ENCODE data around the gene ABHD2. TPM values are rescaled to one million over a fixed set of nuclear protein-coding genes. Genes with fewer than 3 reads are reported as not detected.

The ABHD2 gene
- total RNA-seq, 5 donors from 2014 or later (not counting 1 experiment from before 2014, with no cell fraction given), result 52.5 to 70.8 (median 58.5) TPM

- Mint-ChIP-seq H3K27me3 (no peaks in the 10 kb centered on the region), H3K36me3 (peaks cover 22% of the 10 kb centered on the region), H3K27ac (no peak overlapping the region), H3K4me3 (no peak overlapping the region), H3K4me1 (peaks cover 48 to 53% (median 53%) of the 10 kb centered on the region in 3 donors), H3K9me3 (no peaks in the 10 kb centered on the region)
- no peak for DNase-seq
- ChIA-PET POLR2A (interaction anchor here in 1 of 2 donors (0.6 kb wide), 1 partner anchor 227 kb away, joined by 3 read pairs; no protein-coding TSS in a partner anchor), CTCF (interaction anchor here (0.6 to 0.7 kb wide), 3 partner anchors 19 to 190 kb away, joined by 4 to 7 read pairs (median 5); no protein-coding TSS in a partner anchor)
- no peak overlapping the region for H3K4me3 ChIP-seq (ENCODE audit: control insufficient read depth in 1 of 2, extremely low read depth in 1 of 2, low read length in 1 of 2)
- no peak for ATAC-seq (replicated peaks in 1 of 4)
- no peak overlapping the region for H3K27ac ChIP-seq (ENCODE audit: low read length)
- WGBS (ENCODE audit: insufficient coverage), result 98% methylated on average over 5 of the region's 5 CpGs
- peaks cover 0 to 10% of the 10 kb centered on the region in 2 donors for H3K36me3 ChIP-seq (ENCODE audit: control insufficient read depth in 2 of 2, extremely low read depth in 1 of 2, insufficient read depth in 1 of 2, low read length in 1 of 2)
- H3K9me3 ChIP-seq, result no peaks in the 10 kb centered on the region
- no peaks in the 10 kb centered on the region for H3K27me3 ChIP-seq (replicated peaks in 1 of 2; ENCODE audit: control insufficient read depth in 2 of 2, extremely low read depth in 1 of 2, insufficient read depth in 2 of 2, low read length in 1 of 2)
- H3K4me1 ChIP-seq (ENCODE audit: control insufficient read depth in 1 of 2, extremely low read depth in 1 of 2, insufficient read depth in 2 of 2, low read length in 2 of 2), result peaks cover 2 to 10% of the 10 kb centered on the region in 2 experiments
These were observed 6.8 kb downstream of the ABHD2 start for GRCh38 chr15:89095073-89095472.

- H3K9me3 ChIP-seq, result no peaks in the 10 kb centered on the region
- H3K27ac ChIP-seq (ENCODE audit: low read length), result no peak overlapping the region
- no peaks in the 10 kb centered on the region for H3K27me3 ChIP-seq (replicated peaks in 1 of 2; ENCODE audit: control insufficient read depth in 2 of 2, extremely low read depth in 1 of 2, insufficient read depth in 2 of 2, low read length in 1 of 2)
- H3K4me3 Mint-ChIP-seq, result no peak overlapping the region
- H3K4me3 ChIP-seq (ENCODE audit: control insufficient read depth in 1 of 2, extremely low read depth in 1 of 2, low read length in 1 of 2), result no peak overlapping the region
- H3K4me1 ChIP-seq (ENCODE audit: control insufficient read depth in 1 of 2, extremely low read depth in 1 of 2, insufficient read depth in 2 of 2, low read length in 2 of 2), result peaks cover 2 to 8% of the 10 kb centered on the region in 2 experiments
- peaks cover 25% of the 10 kb centered on the region for H3K36me3 Mint-ChIP-seq
- peaks cover 45 to 51% (median 48%) of the 10 kb centered on the region in 3 donors for H3K4me1 Mint-ChIP-seq
- H3K36me3 ChIP-seq (ENCODE audit: control insufficient read depth in 2 of 2, extremely low read depth in 1 of 2, insufficient read depth in 1 of 2, low read length in 1 of 2), result peaks cover 0 to 10% of the 10 kb centered on the region in 2 donors
- DNase-seq (no peak), ATAC-seq (replicated peaks in 1 of 4) (no peak)
- H3K27ac Mint-ChIP-seq, result no peak overlapping the region
- 80% methylated on average over 2 of the region's 8 CpGs for WGBS (ENCODE audit: insufficient coverage)
- POLR2A ChIA-PET, result no interaction called here
- CTCF ChIA-PET, result interaction anchor here in 1 of 2 donors (0.6 kb wide), 1 partner anchor 190 kb away, joined by 7 read pairs; no protein-coding TSS in a partner anchor
- H3K27me3 Mint-ChIP-seq, result no peaks in the 10 kb centered on the region
- H3K9me3 Mint-ChIP-seq, result no peaks in the 10 kb centered on the region
These were observed 7.3 kb downstream of the ABHD2 start for GRCh38 chr15:89095556-89095955.

GRCh38 chr15:89096664-89097063, 8.4 kb downstream of the ABHD2 start:
- Mint-ChIP-seq H3K4me3 (no peak overlapping the region), H3K27ac (no peak overlapping the region), H3K36me3 (peaks cover 31% of the 10 kb centered on the region), H3K4me1 (peaks cover 43 to 49% (median 44%) of the 10 kb centered on the region in 3 donors), H3K9me3 (no peaks in the 10 kb centered on the region), H3K27me3 (no peaks in the 10 kb centered on the region)
- no peak overlapping the region for H3K27ac ChIP-seq (ENCODE audit: low read length)
- no peaks in the 10 kb centered on the region for H3K9me3 ChIP-seq
- no CpG with 5 or more reads among the region's 5 CpGs for WGBS (ENCODE audit: insufficient coverage)
- DNase-seq (no peak), ATAC-seq (replicated peaks in 1 of 4) (no peak)
- ChIA-PET CTCF (interaction anchor here (0.6 to 1.8 kb wide), 7 partner anchors 8 to 191 kb away, joined by 3 to 7 read pairs (median 3); partner anchors contain the start of gene ABHD2 (in 1 of the 2)), POLR2A (no interaction called here)
- peaks cover 0 to 10% of the 10 kb centered on the region in 2 donors for H3K36me3 ChIP-seq (ENCODE audit: control insufficient read depth in 2 of 2, extremely low read depth in 1 of 2, insufficient read depth in 1 of 2, low read length in 1 of 2)
- H3K4me1 ChIP-seq (ENCODE audit: control insufficient read depth in 1 of 2, extremely low read depth in 1 of 2, insufficient read depth in 2 of 2, low read length in 2 of 2), result peaks cover 0 to 4% of the 10 kb centered on the region in 2 experiments
- H3K4me3 ChIP-seq (ENCODE audit: control insufficient read depth in 1 of 2, extremely low read depth in 1 of 2, low read length in 1 of 2), result no peak overlapping the region
- no peaks in the 10 kb centered on the region for H3K27me3 ChIP-seq (replicated peaks in 1 of 2; ENCODE audit: control insufficient read depth in 2 of 2, extremely low read depth in 1 of 2, insufficient read depth in 2 of 2, low read length in 1 of 2)

GRCh38 chr15:89097313-89097712, 9.1 kb downstream of the ABHD2 start:
- no peak overlapping the region for H3K27ac Mint-ChIP-seq
- no peaks in the 10 kb centered on the region for H3K27me3 ChIP-seq (replicated peaks in 1 of 2; ENCODE audit: control insufficient read depth in 2 of 2, extremely low read depth in 1 of 2, insufficient read depth in 2 of 2, low read length in 1 of 2)
- ChIA-PET POLR2A (no interaction called here), CTCF (interaction anchor here in 1 of 2 donors (0.6 to 1.8 kb wide), 7 partner anchors 9 to 82 kb away, joined by 3 to 7 read pairs (median 3); partner anchors contain the start of gene ABHD2)
- H3K27me3 Mint-ChIP-seq, result no peaks in the 10 kb centered on the region
- WGBS (ENCODE audit: insufficient coverage), result no CpG with 5 or more reads among the region's 1 CpG
- H3K4me3 ChIP-seq (ENCODE audit: control insufficient read depth in 1 of 2, extremely low read depth in 1 of 2, low read length in 1 of 2), result no peak overlapping the region
- H3K36me3 Mint-ChIP-seq, result peaks cover 35% of the 10 kb centered on the region
- no peak overlapping the region for H3K4me3 Mint-ChIP-seq
- peaks cover 0 to 11% of the 10 kb centered on the region in 2 donors for H3K36me3 ChIP-seq (ENCODE audit: control insufficient read depth in 2 of 2, extremely low read depth in 1 of 2, insufficient read depth in 1 of 2, low read length in 1 of 2)
- H3K9me3 Mint-ChIP-seq, result no peaks in the 10 kb centered on the region
- no peak for ATAC-seq (replicated peaks in 1 of 4)
- H3K9me3 ChIP-seq, result no peaks in the 10 kb centered on the region
- H3K4me1 Mint-ChIP-seq, result peaks cover 39 to 47% (median 44%) of the 10 kb centered on the region in 3 donors
- no peaks in the 10 kb centered on the region for H3K4me1 ChIP-seq (ENCODE audit: control insufficient read depth in 1 of 2, extremely low read depth in 1 of 2, insufficient read depth in 2 of 2, low read length in 2 of 2)
- H3K27ac ChIP-seq (ENCODE audit: low read length), result no peak overlapping the region
- DNase-seq, result no peak

GRCh38 chr15:89098281-89098680, 10.0 kb downstream of the ABHD2 start:
- Mint-ChIP-seq H3K27me3 (no peaks in the 10 kb centered on the region), H3K36me3 (peaks cover 41% of the 10 kb centered on the region), H3K9me3 (no peaks in the 10 kb centered on the region), H3K4me3 (no peak overlapping the region), H3K27ac (no peak overlapping the region), H3K4me1 (peaks cover 40 to 48% (median 44%) of the 10 kb centered on the region in 3 donors)
- ChIA-PET CTCF (interaction anchor here in 1 of 2 donors (2.2 kb wide), 1 partner anchor 10 kb away, joined by 10 read pairs; the partner anchor contains the start of gene ABHD2), POLR2A (interaction anchor here in 1 of 2 donors (1.8 kb wide), 1 partner anchor 9 kb away, joined by 4 read pairs; no protein-coding TSS in a partner anchor)
- ATAC-seq (replicated peaks in 1 of 4), result no peak
- no peak for DNase-seq
- no peak overlapping the region for H3K4me3 ChIP-seq (ENCODE audit: control insufficient read depth in 1 of 2, extremely low read depth in 1 of 2, low read length in 1 of 2)
- 89% methylated on average over 1 of the region's 1 CpG for WGBS (ENCODE audit: insufficient coverage)
- H3K9me3 ChIP-seq, result no peaks in the 10 kb centered on the region
- no peaks in the 10 kb centered on the region for H3K27me3 ChIP-seq (replicated peaks in 1 of 2; ENCODE audit: control insufficient read depth in 2 of 2, extremely low read depth in 1 of 2, insufficient read depth in 2 of 2, low read length in 1 of 2)
- no peak overlapping the region for H3K27ac ChIP-seq (ENCODE audit: low read length)
- H3K4me1 ChIP-seq (ENCODE audit: control insufficient read depth in 1 of 2, extremely low read depth in 1 of 2, insufficient read depth in 2 of 2, low read length in 2 of 2), result no peaks in the 10 kb centered on the region
- H3K36me3 ChIP-seq (ENCODE audit: control insufficient read depth in 2 of 2, extremely low read depth in 1 of 2, insufficient read depth in 1 of 2, low read length in 1 of 2), result peaks cover 0 to 16% of the 10 kb centered on the region in 2 donors

- H3K9me3 ChIP-seq, result no peaks in the 10 kb centered on the region
- no peaks in the 10 kb centered on the region for H3K4me1 ChIP-seq (ENCODE audit: control insufficient read depth in 1 of 2, extremely low read depth in 1 of 2, insufficient read depth in 2 of 2, low read length in 2 of 2)
- Mint-ChIP-seq H3K4me1 (peaks cover 30 to 35% (median 35%) of the 10 kb centered on the region in 3 donors), H3K36me3 (peaks cover 46% of the 10 kb centered on the region), H3K9me3 (no peaks in the 10 kb centered on the region), H3K27ac (no peak overlapping the region), H3K27me3 (no peaks in the 10 kb centered on the region), H3K4me3 (no peak overlapping the region)
- ATAC-seq (replicated peaks in 1 of 4), result no peak
- no peak overlapping the region for H3K27ac ChIP-seq (ENCODE audit: low read length)
- 100% methylated on average over 1 of the region's 3 CpGs for WGBS (ENCODE audit: insufficient coverage)
- no peak for DNase-seq
- peaks cover 0 to 21% of the 10 kb centered on the region in 2 donors for H3K36me3 ChIP-seq (ENCODE audit: control insufficient read depth in 2 of 2, extremely low read depth in 1 of 2, insufficient read depth in 1 of 2, low read length in 1 of 2)
- ChIA-PET POLR2A (interaction anchor here in 1 of 2 donors (1.8 kb wide), 1 partner anchor 10 kb away, joined by 4 read pairs; no protein-coding TSS in a partner anchor), CTCF (interaction anchor here in 1 of 2 donors (0.5 to 2.2 kb wide), 3 partner anchors 12 to 153 kb away, joined by 3 to 10 read pairs (median 5); partner anchors contain the start of gene ABHD2)
- no peak overlapping the region for H3K4me3 ChIP-seq (ENCODE audit: control insufficient read depth in 1 of 2, extremely low read depth in 1 of 2, low read length in 1 of 2)
- H3K27me3 ChIP-seq (replicated peaks in 1 of 2; ENCODE audit: control insufficient read depth in 2 of 2, extremely low read depth in 1 of 2, insufficient read depth in 2 of 2, low read length in 1 of 2), result no peaks in the 10 kb centered on the region
These were observed 11.7 kb downstream of the ABHD2 start for GRCh38 chr15:89099968-89100367.
